ENCODE results near the gene PJVK. TPM values are rescaled to one million over a fixed set of nuclear protein-coding genes. Genes with fewer than 3 reads are reported as not detected.

The PJVK gene
- total and polyA plus RNA-seq, 9 of the 15 experiments (the other 6 are each of a cell fraction or from before 2014, with no cell fraction given): 0.11 to 1.5 (median 0.73) TPM

GRCh38 chr2:178420463-178420999 is 30.6 kb upstream of the PJVK start:
- no peak overlapping the region for H3K27ac ChIP-seq (ENCODE audit: extremely low read depth, low read depth, low read length)
- ATAC-seq (no peak), FAIRE-seq (no peak), DNase-seq (ENCODE audit: extremely low read depth in 1 of 4, low spot score in 3 of 4) (no peak)
- H3K9me3 ChIP-seq (replicated peaks; ENCODE audit: control insufficient read depth, insufficient read depth, low read depth, low read length): no peaks in the 10 kb centered on the region
- H4K20me1 ChIP-seq (replicated peaks; ENCODE audit: control insufficient read depth, insufficient read depth, low read length): no peaks in the 10 kb centered on the region
- no peak overlapping the region for H3K4me2 ChIP-seq (ENCODE audit: insufficient read depth, low read length)
- in situ Hi-C loops (cut with MboI) (no loop called here), intact Hi-C loops (cut with micrococcal nuclease) (no loop called here)
- BruUV-seq (replicated peaks): no TSS peak
- H3K79me2 ChIP-seq (ENCODE audit: control insufficient read depth, insufficient read depth, low read length): no peaks in the 10 kb centered on the region
- no peak overlapping the region for H2AFZ ChIP-seq (ENCODE audit: low read depth, low read length)
- no peaks in the 10 kb centered on the region for H3K27me3 ChIP-seq (ENCODE audit: control insufficient read depth in 2 of 2, insufficient read depth in 2 of 2, low read length in 2 of 2)
- no peaks in the 10 kb centered on the region for H3K36me3 ChIP-seq (ENCODE audit: control insufficient read depth, insufficient read depth, low read length)
- H3K4me3 ChIP-seq: no peak overlapping the region
- no peaks in the 10 kb centered on the region for H3K4me1 ChIP-seq (replicated peaks in 1 of 2; ENCODE audit: control insufficient read depth in 2 of 2, insufficient read depth in 2 of 2, low read length in 2 of 2)
- H3K9ac ChIP-seq (ENCODE audit: insufficient read depth in 1 of 2, low read depth in 2 of 2, low read length in 2 of 2): no peak overlapping the region
- H3K9me1 ChIP-seq (ENCODE audit: control insufficient read depth, insufficient read depth, low read length): no peaks in the 10 kb centered on the region
- POLR2A ChIA-PET: interaction anchor here (0.5 to 1.9 kb wide), 2 partner anchors 8 to 281 kb away, joined by 3 to 10 read pairs; no protein-coding TSS in a partner anchor
- TF ChIP-seq PML (IDR thresholded peaks at IDR 0.05; ENCODE audit: low read length): no peak
- TF ChIP-seq PRDM10 (IDR thresholded peaks at IDR 0.05; ENCODE audit: partially characterized antibody): peak; percentile 66
- TF ChIP-seq ATF3 (IDR thresholded peaks at IDR 0.05): no peak
- no peak for TF ChIP-seq ATF3 (CRISPR knock-in tag; conservative IDR thresholded peaks at IDR 0.05)
- CTCF ChIA-PET (ENCODE audit: low intra/inter-chr PET ratio): interaction anchor here (0.6 kb wide), 1 partner anchor 155 kb away, joined by 3 read pairs; no protein-coding TSS in a partner anchor
- whole genome bisulfite sequencing (ENCODE audit: insufficient coverage, low coverage, missing lambda C conversion rate): 9% methylated on average over 1 of the region's 1 CpG

Data from K562 (cell line).